ENCODE results near the gene CHP1. TPM values are rescaled to one million over a fixed set of nuclear protein-coding genes. Genes with fewer than 3 reads are reported as not detected.

Gene CHP1
- polyA plus RNA-seq, 2 of the 4 experiments (the other 2 are of a cell fraction): 115 to 138 TPM

- no peak for TF ChIP-seq ZNF302 (CRISPR knock-in tag; IDR thresholded peaks at IDR 0.05)
- TF ChIP-seq, protein P1, sequence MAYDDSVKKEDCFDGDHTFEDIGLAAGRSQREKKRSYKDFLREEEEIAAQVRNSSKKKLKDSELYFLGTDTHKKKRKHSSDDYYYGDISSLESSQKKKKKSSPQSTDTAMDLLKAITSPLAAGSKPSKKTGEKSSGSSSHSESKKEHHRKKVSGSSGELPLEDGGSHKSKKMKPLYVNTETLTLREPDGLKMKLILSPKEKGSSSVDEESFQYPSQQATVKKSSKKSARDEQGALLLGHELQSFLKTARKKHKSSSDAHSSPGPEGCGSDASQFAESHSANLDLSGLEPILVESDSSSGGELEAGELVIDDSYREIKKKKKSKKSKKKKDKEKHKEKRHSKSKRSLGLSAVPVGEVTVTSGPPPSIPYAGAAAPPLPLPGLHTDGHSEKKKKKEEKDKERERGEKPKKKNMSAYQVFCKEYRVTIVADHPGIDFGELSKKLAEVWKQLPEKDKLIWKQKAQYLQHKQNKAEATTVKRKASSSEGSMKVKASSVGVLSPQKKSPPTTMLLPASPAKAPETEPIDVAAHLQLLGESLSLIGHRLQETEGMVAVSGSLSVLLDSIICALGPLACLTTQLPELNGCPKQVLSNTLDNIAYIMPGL (CRISPR knock-in tag; IDR thresholded peaks at IDR 0.05; ENCODE audit: borderline replicate concordance): no peak
- TF ChIP-seq TFCP2L1 (CRISPR knock-in tag; IDR thresholded peaks at IDR 0.05): no peak
- no peak for TF ChIP-seq EHF (CRISPR knock-in tag; IDR thresholded peaks at IDR 0.05)
- TF ChIP-seq JUNB (IDR thresholded peaks at IDR 0.05): no peak
- TF ChIP-seq E2F6 (IDR thresholded peaks at IDR 0.05; ENCODE audit: borderline replicate concordance, low read depth): no peak
- TF ChIP-seq KDM1A (IDR thresholded peaks at IDR 0.05; ENCODE audit: low read depth): no peak
- TF ChIP-seq TP53 (CRISPR knock-in tag; IDR thresholded peaks at IDR 0.05): no peak
- TF ChIP-seq POLR2A (IDR thresholded peaks at IDR 0.05; ENCODE audit: low read length): no peak
- DNase-seq (ENCODE audit: low read depth in 1 of 2, low spot score in 1 of 2) (peak in 1 of 2 experiments; percentile 42), ATAC-seq (peak; percentile 57 to 62; a peak in 4 of 6 replicates), FAIRE-seq (no peak)
- Histone ChIP-seq H3K4me1 (peaks cover 24% of the 10 kb centered on the region), H3K4me2 (no peak overlapping the region; the same call in 2 of the 3 replicates), H3K4me3 (no peak overlapping the region), H3K9me3 (no peaks in the 10 kb centered on the region), H3K27ac (peak overlapping the region; percentile 38 to 57; a peak in 4 of 6 replicates)
- CTCF ChIA-PET: interaction anchor here (0.6 to 0.9 kb wide), 2 partner anchors 56 to 593 kb away, joined by 3 read pairs; partner anchors contain the start of genes NUSAP1 and OIP5
- POLR2A ChIA-PET: no interaction called here
Observed at GRCh38 chr15:41276831-41277230, 45.8 kb downstream of the CHP1 start.

- Histone ChIP-seq H3K27ac (no peak overlapping the region), H3K4me2 (no peak overlapping the region), H3K4me3 (no peak overlapping the region), H3K9me3 (no peaks in the 10 kb centered on the region), H3K4me1 (peaks cover 32% of the 10 kb centered on the region)
- ChIA-PET CTCF (interaction anchor here (0.5 to 1.1 kb wide), 2 partner anchors 12 to 233 kb away, joined by 3 to 4 read pairs; no protein-coding TSS in a partner anchor), POLR2A (interaction anchor here (0.7 kb wide), 1 partner anchor 19 kb away, joined by 3 read pairs; no protein-coding TSS in a partner anchor)
- TF ChIP-seq CHD2 (IDR thresholded peaks at IDR 0.05; ENCODE audit: low read length, partially characterized antibody) (no peak), REST (IDR thresholded peaks at IDR 0.05) (no peak), CHD4 (IDR thresholded peaks at IDR 0.05; ENCODE audit: borderline replicate concordance) (no peak), MAFK (IDR thresholded peaks at IDR 0.05; ENCODE audit: partially characterized antibody) (no peak), CEBPB (IDR thresholded peaks at IDR 0.05) (no peak), RAD21 (conservative IDR thresholded peaks at IDR 0.05 in 1 of 2, IDR thresholded peaks at IDR 0.05 in 1 of 2) (no peak), JUN (IDR thresholded peaks at IDR 0.05) (no peak), POLR2A (IDR thresholded peaks at IDR 0.05; ENCODE audit: low read length) (no peak), CBX8 (IDR thresholded peaks at IDR 0.05) (no peak)
- WGBS (ENCODE audit: missing lambda C conversion rate): 89% methylated on average over 3 of the region's 3 CpGs
- ATAC-seq: no peak
- no peak for FAIRE-seq
- no peak for DNase-seq (ENCODE audit: low read depth in 1 of 2, low spot score in 1 of 2)
Observed at GRCh38 chr15:41278319-41278718, 47.3 kb downstream of the CHP1 start.
